B cell (primary cell): Measurements from ENCODE around the gene GPC5.

Experiments used
- EZH2 ChIP-seq: IDR thresholded peaks from 2 replicates; pipeline ENCODE4 v1.6.1; 2012; ENCODE audit warnings: borderline replicate concordance, low read depth, mild to moderate bottlenecking, moderate library complexity, low read length; ENCODE audit not compliant: insufficient read depth, poor library complexity, severe bottlenecking
- TF ChIP-seq, protein P1 (sequence below): fragments of 200-600 bp; IDR thresholded peaks from one replicate; pipeline ENCODE4 v1.8.0; 2022; ENCODE audit warnings: antibody characterized with exemption, mild to moderate bottlenecking

DNA sequence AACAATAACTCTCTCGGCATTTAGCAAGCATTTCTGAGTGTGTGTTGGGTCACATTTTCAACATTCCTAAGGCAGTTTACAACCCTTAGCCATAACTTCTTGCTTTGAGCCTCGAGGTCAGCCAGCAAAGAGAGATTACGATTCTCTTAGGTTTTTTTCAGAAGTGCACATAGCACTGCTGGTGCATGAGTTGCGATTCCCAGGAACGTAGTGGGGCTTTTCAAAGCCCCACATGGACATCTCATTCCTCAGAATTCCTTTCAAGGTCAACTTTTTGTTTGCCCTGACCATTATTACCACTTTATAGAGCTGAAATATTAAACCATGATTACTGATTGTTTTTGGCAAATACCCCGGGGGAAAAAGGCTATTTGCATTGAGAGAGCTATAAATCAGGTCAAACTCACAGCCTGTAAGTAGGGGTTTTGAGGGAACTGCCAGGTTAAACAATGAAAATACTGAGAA, 705.3 kb downstream of the GPC5 start:
- TF ChIP-seq, protein P1, sequence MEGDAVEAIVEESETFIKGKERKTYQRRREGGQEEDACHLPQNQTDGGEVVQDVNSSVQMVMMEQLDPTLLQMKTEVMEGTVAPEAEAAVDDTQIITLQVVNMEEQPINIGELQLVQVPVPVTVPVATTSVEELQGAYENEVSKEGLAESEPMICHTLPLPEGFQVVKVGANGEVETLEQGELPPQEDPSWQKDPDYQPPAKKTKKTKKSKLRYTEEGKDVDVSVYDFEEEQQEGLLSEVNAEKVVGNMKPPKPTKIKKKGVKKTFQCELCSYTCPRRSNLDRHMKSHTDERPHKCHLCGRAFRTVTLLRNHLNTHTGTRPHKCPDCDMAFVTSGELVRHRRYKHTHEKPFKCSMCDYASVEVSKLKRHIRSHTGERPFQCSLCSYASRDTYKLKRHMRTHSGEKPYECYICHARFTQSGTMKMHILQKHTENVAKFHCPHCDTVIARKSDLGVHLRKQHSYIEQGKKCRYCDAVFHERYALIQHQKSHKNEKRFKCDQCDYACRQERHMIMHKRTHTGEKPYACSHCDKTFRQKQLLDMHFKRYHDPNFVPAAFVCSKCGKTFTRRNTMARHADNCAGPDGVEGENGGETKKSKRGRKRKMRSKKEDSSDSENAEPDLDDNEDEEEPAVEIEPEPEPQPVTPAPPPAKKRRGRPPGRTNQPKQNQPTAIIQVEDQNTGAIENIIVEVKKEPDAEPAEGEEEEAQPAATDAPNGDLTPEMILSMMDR: no peak
- TF ChIP-seq EZH2: no peak
